Spleen (tissue), 11 donors: ENCODE data around the gene FOCAD. TPM values are rescaled to one million over a fixed set of nuclear protein-coding genes. Genes with fewer than 3 reads are reported as not detected.

Source experiments
- DNase-seq: peaks from one replicate; pipeline ENCODE4 v3.0.0-alpha.2; 2020
- H3K27ac ChIP-seq, 8 donors: fragments of 200-600 bp; sonication (generic) in 7 of 8; 1 replicate in 4 of 8; 2 replicates in 4 of 8; pipeline versions ENCODE4 v1.5.0 to v1.8.0; 2016 to 2021; ENCODE audit warnings: inconsistent platforms in 4 of 8, mild to moderate bottlenecking in 4 of 8, moderate library complexity in 1 of 8
- H3K27me3 ChIP-seq, 7 donors: fragments of 200-600 bp; sonication (generic) in 6 of 7; replicated peaks in 1 of 7; 1 replicate in 4 of 7; 2 replicates in 3 of 7; pipeline versions ENCODE4 v1.5.0 to v1.8.0; 2016 to 2021; ENCODE audit warnings: inconsistent platforms in 3 of 7, mild to moderate bottlenecking in 1 of 7
- H3K36me3 ChIP-seq, 6 donors: fragments of 200-600 bp; sonication (generic) in 5 of 6; 1 replicate in 4 of 6; 2 replicates in 2 of 6; pipeline versions ENCODE4 v1.5.0 to v1.8.0; 2016 to 2021; ENCODE audit warnings: inconsistent platforms in 2 of 6
- H3K4me1 ChIP-seq, 6 donors: fragments of 200-600 bp; sonication (generic) in 5 of 6; 1 replicate in 3 of 6; 2 replicates in 3 of 6; pipeline versions ENCODE4 v1.5.0 to v1.8.0; 2016 to 2021; ENCODE audit warnings: inconsistent platforms in 3 of 6
- H3K4me3 ChIP-seq, 8 donors: fragments of 200-600 bp; sonication (generic) in 7 of 8; 1 replicate in 4 of 8; 2 replicates in 4 of 8; pipeline versions ENCODE4 v1.5.0 to v1.8.0; 2016 to 2021; ENCODE audit warnings: inconsistent platforms in 4 of 8, mild to moderate bottlenecking in 4 of 8, moderate library complexity in 2 of 8
- H3K9me3 ChIP-seq, 8 donors: fragments of 200-600 bp; sonication (generic) in 7 of 8; 1 replicate in 4 of 8; 2 replicates in 4 of 8; pipeline versions ENCODE4 v1.5.0 to v1.8.0; 2016 to 2021; ENCODE audit warnings: inconsistent platforms in 4 of 8
- CTCF ChIP-seq, 11 experiments: fragments of 200-600 bp in 7 of 11; fragments of 450-650 bp in 4 of 11; sonication (generic) in 4 of 11; IDR thresholded peaks in 8 of 11; conservative IDR thresholded peaks in 3 of 11; 1 replicate in 7 of 11; 2 replicates in 4 of 11; pipeline versions ENCODE4 v1.4.0 to v1.8.0; 2016 to 2021; ENCODE audit warnings: antibody characterized with exemption in 11 of 11, inconsistent platforms in 4 of 11, mild to moderate bottlenecking in 1 of 11
- POLR2A ChIP-seq, 3 donors: fragments of 450-650 bp; IDR thresholded peaks; one replicate each; pipeline ENCODE4 v1.5.1; 2017; ENCODE audit warnings: antibody characterized with exemption in 3 of 3, mild to moderate bottlenecking in 1 of 3
- POLR2AphosphoS5 ChIP-seq, 3 donors: sonication (generic); formaldehyde crosslinking; IDR thresholded peaks; one replicate each; pipeline ENCODE4 v1.5.1; 2017; ENCODE audit warnings: antibody characterized with exemption in 3 of 3
- WGBS, 5 donors: extraction: QIAGEN DNeasy Blood & Tissue Kit in 3 of 5; methylation state at CpG; one replicate each; pipeline versions ENCODE4 v1.1.5 to v1.1.7; 2013 to 2018; 5-methylcytosine and 5-hydroxymethylcytosine counted together
- intact Hi-C: fragments of 100-400 bp; cut with DNase I; formaldehyde crosslinking; loops from one replicate; pipeline ENCODE4 v1.15.0; 2023; ENCODE audit warnings: low total_unique reads
- microRNA-seq, 3 donors: library from miRNA; unstranded; fragments of <30 nt; microRNA quantifications; one replicate each; pipeline versions ENCODE4 to v1.1.0, GENCODE V29; 2019 to 2020
- polyA plus RNA-seq, 3 donors: library from polyadenylated mRNA; stranded (reverse); fragments of 200-250 nt; gene quantifications; one replicate each; pipeline ENCODE4 v1.2.1, GENCODE V29; 2013
- small RNA-seq, 4 donors: library from RNA; depleted of rRNA; stranded (forward); fragments of <200 nt; gene quantifications; one replicate each; pipeline ENCODE3, GENCODE V24; 2016
- total RNA-seq, 7 donors: library from RNA; depleted of rRNA in 3 of 7; stranded (reverse); fragments of >200 nt in 3 of 7; fragmentation: NEBNext Ultra II Directional in 4 of 7; extraction: Animal tissue kit (Norgen Biotek cat#: 25700) in 4 of 7; gene quantifications; one replicate each; pipeline versions ENCODE4 v1.1.0 to v1.2.1, GENCODE V29; 2016 to 2021
- donor health status: healthy with polysubstance abuse.
- donor health status: DM: no; HTN: no; CAD: no; lungs with moderate emphysema.
- donor health status: DM: no; HTN: no; CAD: no.
- donor health status: Bipolar disorder and iron deficiency.
- donor health status: healthy.
- donor health status: DM: no; HTN: no; CAD: no.
- donor health status: DM: yes; HTN: yes; CAD: no.

FOCAD gene
- total and polyA plus RNA-seq, 10 donors: 3.0 to 33.2 (median 18.6) TPM

- Histone ChIP-seq H3K36me3 (no peaks in the 10 kb centered on the region), H3K9me3 (no peaks in the 10 kb centered on the region), H3K27ac (no peak overlapping the region), H3K4me1 (no peaks in the 10 kb centered on the region), H3K27me3 (no peaks in the 10 kb centered on the region), H3K4me3 (no peak overlapping the region)
- intact Hi-C loops: no loop called here
- TF ChIP-seq POLR2A (IDR thresholded peaks at IDR 0.05) (no peak), CTCF (IDR thresholded peaks at IDR 0.05 in 8 of 11, conservative IDR thresholded peaks at IDR 0.05 in 3 of 11) (no peak), POLR2AphosphoS5 (IDR thresholded peaks at IDR 0.05) (no peak)
- 89 to 98% (median 96%) methylated on average over 1 of the region's 1 CpG for WGBS, 5 donors
- DNase-seq: no peak
These were observed 355.2 kb downstream of the FOCAD start for GRCh38 chr9:21039302-21039701.

GRCh38 chr9:21042466-21042865 is 358.4 kb downstream of the FOCAD start:
- intact Hi-C loops: no loop called here
- WGBS, 5 donors: 84 to 97% (median 88%) methylated on average over 4 of the region's 4 CpGs

GRCh38 chr9:21043841-21044240 is 359.8 kb downstream of the FOCAD start:
- WGBS, 5 donors: 75 to 99% (median 95%) methylated on average over 3 of the region's 3 CpGs
- Histone ChIP-seq H3K4me3 (no peak overlapping the region), H3K9me3 (no peaks in the 10 kb centered on the region), H3K27ac (no peak overlapping the region), H3K27me3 (no peaks in the 10 kb centered on the region), H3K4me1 (no peaks in the 10 kb centered on the region), H3K36me3 (no peaks in the 10 kb centered on the region)
- TF ChIP-seq POLR2A (IDR thresholded peaks at IDR 0.05) (no peak), CTCF (IDR thresholded peaks at IDR 0.05 in 8 of 11, conservative IDR thresholded peaks at IDR 0.05 in 3 of 11) (no peak), POLR2AphosphoS5 (IDR thresholded peaks at IDR 0.05) (no peak)
- intact Hi-C loops: no loop called here
- no peak for DNase-seq

More at GRCh38 chr9:21042466-21042865, 358.4 kb downstream of the FOCAD start:
- TF ChIP-seq POLR2AphosphoS5 (IDR thresholded peaks at IDR 0.05) (no peak), POLR2A (IDR thresholded peaks at IDR 0.05) (no peak), CTCF (IDR thresholded peaks at IDR 0.05 in 8 of 11, conservative IDR thresholded peaks at IDR 0.05 in 3 of 11) (no peak)
- H3K27ac ChIP-seq: no peak overlapping the region
- no peaks in the 10 kb centered on the region for H3K9me3 ChIP-seq
- no peaks in the 10 kb centered on the region for H3K36me3 ChIP-seq
- H3K4me3 ChIP-seq: no peak overlapping the region
- DNase-seq: no peak
- no peaks in the 10 kb centered on the region for H3K27me3 ChIP-seq
- no peaks in the 10 kb centered on the region for H3K4me1 ChIP-seq

Small RNAs within 50 kb of the gene (microRNA-seq; reads per million reads assigned to microRNA genes)
- gene MIR491: 5.7 to 17.2 (median 13.7) reads per million in 3 donors

Small RNAs within 50 kb of the gene (small RNA-seq; reads per million reads assigned to genes)
- gene MIR491: 0 to 0.28 (median 0.04) reads per million in 4 donors
- 0 reads per million in 4 donors for gene SNORA30B

Other genes with a start within 250 kb of the FOCAD start
- 10 to 100 TPM in 6 of 7 donors, 1 to 10 TPM in 1; 9.3 to 15.2 (median 12.4) TPM for gene MLLT3, start 61.8 kb upstream of the FOCAD start, total RNA-seq
- gene MLLT3, start 61.8 kb upstream of the FOCAD start, polyA plus RNA-seq: 1 to 10 TPM; 2.8 to 4.8 (median 3.4) TPM